Transverse colon (tissue), 4 donors: ENCODE data around the gene WNK2. TPM values are rescaled to one million over a fixed set of nuclear protein-coding genes. Genes with fewer than 3 reads are reported as not detected.
"Not testable (repeated sequence)": the region's sequence is repeated elsewhere in the genome, so short reads cannot be mapped to it uniquely, and the experiment has no call there.

Experiments used
- DNase-seq: peaks from one replicate; pipeline ENCODE4 v3.0.0-alpha.2; 2019
- H3K27ac ChIP-seq, 4 donors: fragments of 200-600 bp; sonication (generic); 2 replicates each; pipeline ENCODE4 v1.5.1; 2016 to 2018; ENCODE audit warnings: inconsistent platforms in 4 of 4
- H3K27me3 ChIP-seq: fragments of 200-600 bp; sonication (generic); 2 replicates; pipeline ENCODE4 v1.5.1; 2017; ENCODE audit warnings: inconsistent platforms
- H3K36me3 ChIP-seq, 4 donors: fragments of 200-600 bp; sonication (generic); 2 replicates each; pipeline ENCODE4 v1.5.1; 2017 to 2019; ENCODE audit warnings: inconsistent platforms in 4 of 4
- H3K4me1 ChIP-seq, 4 donors: fragments of 200-600 bp; sonication (generic); 2 replicates each; pipeline ENCODE4 v1.5.1; 2017 to 2020; ENCODE audit warnings: inconsistent platforms in 4 of 4
- H3K4me3 ChIP-seq, 4 donors: fragments of 200-600 bp; sonication (generic); 1 replicate in 1 of 4; 2 replicates in 3 of 4; pipeline versions ENCODE4 v1.5.1 to v1.6.1; 2017 to 2019; ENCODE audit warnings: inconsistent platforms in 4 of 4
- H3K9me3 ChIP-seq, 2 donors: fragments of 200-600 bp; sonication (generic); 2 replicates each; pipeline ENCODE4 v1.5.1; 2017 to 2019; ENCODE audit warnings: inconsistent platforms in 2 of 2
- EP300 ChIP-seq: sonication (generic); formaldehyde crosslinking; IDR thresholded peaks from one replicate; pipeline ENCODE4 v1.6.1; 2017; ENCODE audit warnings: antibody characterized with exemption, low read depth
- POLR2A ChIP-seq: fragments of 450-650 bp; IDR thresholded peaks from one replicate; pipeline ENCODE4 v1.6.1; 2016; ENCODE audit warnings: antibody characterized with exemption, mild to moderate bottlenecking, moderate library complexity
- POLR2AphosphoS5 ChIP-seq, 3 donors: sonication (generic); formaldehyde crosslinking; IDR thresholded peaks; one replicate each; pipeline ENCODE4 v1.6.1; 2016; ENCODE audit warnings: antibody characterized with exemption in 3 of 3
- WGBS, 2 donors: methylation state at CpG; one replicate each; pipeline ENCODE4 v1.1.5; 2018; ENCODE audit warnings: low coverage in 1 of 2; 5-methylcytosine and 5-hydroxymethylcytosine counted together
- in situ Hi-C, 4 donors: fragments of 200-750 bp; cut with MboI; loops; one replicate each; pipeline versions ENCODE4 v1.15.0 to v1.15.1; 2017; ENCODE audit warnings: low sequenced_read_pairs in 3 of 4, low pct_ligation_motif_present in 1 of 4, low pct_unique_long_range_greater_than_20kb in 1 of 4
- intact Hi-C: fragments of 100-400 bp; cut with DNase I; formaldehyde crosslinking; loops from one replicate; pipeline ENCODE4 v1.15.1; 2023; ENCODE audit warnings: low total_unique reads
- total RNA-seq, 4 donors: library from RNA; depleted of rRNA; stranded (reverse); fragments of >200 nt; gene quantifications; one replicate each; pipeline ENCODE4 v1.1.0, GENCODE V29; 2016
- TF ChIP-seq, protein P1 (sequence below), 5 experiments: fragments of 200-600 bp in 3 of 5; fragments of 450-650 bp in 2 of 5; sonication (generic) in 3 of 5; IDR thresholded peaks; 1 replicate in 2 of 5; 2 replicates in 3 of 5; pipeline ENCODE4 v1.5.1; 2016 to 2017; ENCODE audit warnings: antibody characterized with exemption in 5 of 5, inconsistent platforms in 3 of 5, mild to moderate bottlenecking in 2 of 5, moderate library complexity in 1 of 5

Gene WNK2
- total RNA-seq, 4 donors from 2014 or later: 133 to 618 (median 157) TPM

GRCh38 chr9:93248386-93249040, 64.6 kb downstream of the WNK2 start:
- DNase-seq: no peak
- no peaks in the 10 kb centered on the region for H3K27me3 ChIP-seq
- intact Hi-C loops (no loop called here), in situ Hi-C loops (no loop called here)
- peaks cover 0 to 3% (median 0%) of the 10 kb centered on the region in 4 donors for H3K36me3 ChIP-seq
- H3K4me1 ChIP-seq: peaks cover 0 to 7% (median 0%) of the 10 kb centered on the region in 4 donors
- H3K9me3 ChIP-seq: no peaks in the 10 kb centered on the region
- H3K27ac ChIP-seq: no peak overlapping the region
- TF ChIP-seq POLR2AphosphoS5 (IDR thresholded peaks at IDR 0.05): no peak
- TF ChIP-seq POLR2A: no peak
- TF ChIP-seq, protein P1, sequence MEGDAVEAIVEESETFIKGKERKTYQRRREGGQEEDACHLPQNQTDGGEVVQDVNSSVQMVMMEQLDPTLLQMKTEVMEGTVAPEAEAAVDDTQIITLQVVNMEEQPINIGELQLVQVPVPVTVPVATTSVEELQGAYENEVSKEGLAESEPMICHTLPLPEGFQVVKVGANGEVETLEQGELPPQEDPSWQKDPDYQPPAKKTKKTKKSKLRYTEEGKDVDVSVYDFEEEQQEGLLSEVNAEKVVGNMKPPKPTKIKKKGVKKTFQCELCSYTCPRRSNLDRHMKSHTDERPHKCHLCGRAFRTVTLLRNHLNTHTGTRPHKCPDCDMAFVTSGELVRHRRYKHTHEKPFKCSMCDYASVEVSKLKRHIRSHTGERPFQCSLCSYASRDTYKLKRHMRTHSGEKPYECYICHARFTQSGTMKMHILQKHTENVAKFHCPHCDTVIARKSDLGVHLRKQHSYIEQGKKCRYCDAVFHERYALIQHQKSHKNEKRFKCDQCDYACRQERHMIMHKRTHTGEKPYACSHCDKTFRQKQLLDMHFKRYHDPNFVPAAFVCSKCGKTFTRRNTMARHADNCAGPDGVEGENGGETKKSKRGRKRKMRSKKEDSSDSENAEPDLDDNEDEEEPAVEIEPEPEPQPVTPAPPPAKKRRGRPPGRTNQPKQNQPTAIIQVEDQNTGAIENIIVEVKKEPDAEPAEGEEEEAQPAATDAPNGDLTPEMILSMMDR (IDR thresholded peaks at IDR 0.05): no peak
- no peak for TF ChIP-seq EP300
- no peak overlapping the region for H3K4me3 ChIP-seq
- WGBS, 2 donors: 71 to 80% methylated on average over 1 to 3 of the region's 3 CpGs

- Histone ChIP-seq H3K4me3 (no peak overlapping the region), H3K4me1 (no peaks in the 10 kb centered on the region), H3K27ac (no peak overlapping the region), H3K9me3 (no peaks in the 10 kb centered on the region), H3K36me3 (peaks cover 0 to 3% (median 0%) of the 10 kb centered on the region in 4 donors), H3K27me3 (no peaks in the 10 kb centered on the region)
- DNase-seq: no peak
- TF ChIP-seq POLR2A: no peak
- no peak for TF ChIP-seq EP300
- TF ChIP-seq POLR2AphosphoS5 (IDR thresholded peaks at IDR 0.05): no peak
- TF ChIP-seq, protein P1 (IDR thresholded peaks at IDR 0.05): no peak
- WGBS, 2 donors: 87% methylated on average over 4 of the region's 4 CpGs; no CpG with 5 or more reads in 1 of the 2 donors
- intact Hi-C loops (no loop called here), in situ Hi-C loops (no loop called here)
Observed at GRCh38 chr9:93250185-93250584, 66.2 kb downstream of the WNK2 start.

DNA sequence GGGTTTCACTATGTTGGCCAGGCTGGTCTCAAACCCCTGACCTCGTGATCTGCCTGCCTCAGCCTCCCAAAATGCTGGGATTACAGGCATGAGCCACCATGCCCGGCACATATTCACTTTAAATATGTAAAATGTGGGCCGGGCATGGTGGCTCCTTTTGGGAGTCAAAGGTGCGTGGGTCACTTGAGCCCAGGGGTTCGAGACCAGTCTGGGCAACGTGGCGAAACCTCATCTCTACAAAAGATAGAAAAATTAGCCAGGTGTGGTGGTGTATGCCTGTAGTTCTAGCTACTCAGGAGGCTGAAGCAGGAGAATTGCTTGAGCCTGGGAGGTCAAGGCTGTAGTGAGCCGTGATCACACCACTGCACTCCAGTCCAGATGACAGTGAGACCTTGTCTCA, 67.4 kb downstream of the WNK2 start:
- DNase-seq, H3K9me3 ChIP-seq, H3K27ac ChIP-seq, H3K27me3 ChIP-seq, H3K36me3 ChIP-seq, intact Hi-C loops, in situ Hi-C loops, H3K4me1 ChIP-seq, H3K4me3 ChIP-seq: not testable (repeated sequence)
- WGBS, 2 donors: 91 to 100% methylated on average over 1 to 8 of the region's 8 CpGs

DNA sequence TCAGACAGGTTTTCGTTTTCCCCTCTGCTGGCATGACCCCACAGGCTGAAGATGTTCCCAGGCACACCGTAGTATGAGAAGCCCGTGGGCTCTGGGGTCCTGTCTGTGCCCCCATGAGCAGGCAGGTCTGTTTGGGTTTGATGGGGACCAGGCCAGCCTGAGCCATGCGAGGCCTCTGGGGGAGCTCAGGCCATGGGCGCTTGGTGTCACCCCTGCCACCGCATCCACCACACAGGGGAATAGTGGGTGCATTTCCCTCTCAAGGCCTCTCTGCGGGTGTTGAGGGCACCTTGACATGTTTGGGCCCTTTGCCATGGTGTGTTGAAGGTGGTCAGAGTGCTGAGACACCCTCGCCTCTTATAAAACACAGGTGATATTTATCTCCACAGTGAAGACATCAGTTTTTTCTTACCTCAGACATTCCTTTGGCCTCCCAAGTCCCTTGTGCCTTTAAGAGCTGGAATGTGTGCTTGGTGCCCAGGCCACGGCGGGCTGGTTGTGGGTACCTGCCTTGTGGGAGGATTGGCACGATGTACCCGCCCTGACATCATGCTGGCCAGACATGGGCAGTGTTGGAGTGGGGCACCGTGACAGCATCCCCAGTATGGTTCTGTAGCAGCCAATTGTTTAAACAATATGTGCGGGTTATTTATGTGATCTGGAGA, 68.3 kb downstream of the WNK2 start:
- TF ChIP-seq EP300 (no peak), POLR2A (no peak), POLR2AphosphoS5 (IDR thresholded peaks at IDR 0.05) (no peak)
- TF ChIP-seq, protein P1 (IDR thresholded peaks at IDR 0.05): no peak
- Histone ChIP-seq H3K4me1 (no peaks in the 10 kb centered on the region), H3K27me3 (no peaks in the 10 kb centered on the region), H3K27ac (no peak overlapping the region), H3K4me3 (no peak overlapping the region), H3K36me3 (peaks cover 0 to 3% (median 0%) of the 10 kb centered on the region in 4 donors), H3K9me3 (no peaks in the 10 kb centered on the region)
- DNase-seq: no peak
- intact Hi-C loops: no loop called here
- in situ Hi-C loops: no loop called here
- WGBS, 2 donors: 64 to 84% methylated on average over 5 to 14 of the region's 14 CpGs
